Dedifferentiated amniotic fluid mesenchymal stem cell (primary cell): ENCODE measurements around the gene SHLD3.
"Not testable (repeated sequence)": the region's sequence is repeated elsewhere in the genome, so short reads cannot be mapped to it uniquely, and the experiment has no call there.

Source experiments
- DNase-seq: peaks from one replicate; pipeline ENCODE4 v3.0.0-alpha.2; 2016; ENCODE audit errors: extremely low spot score

The SHLD3 gene

GRCh38 chr5:65676056-65676455 is 51.2 kb downstream of the SHLD3 start:
- not testable (repeated sequence) for DNase-seq
